GM12874 (cell line): ENCODE measurements around the gene TRAPPC10.

Experiments used
- TF ChIP-seq, protein P1 (sequence below): IDR thresholded peaks from 2 replicates; pipeline ENCODE4 v1.5.1; 2011; ENCODE audit warnings: low read depth, mild to moderate bottlenecking, control low read depth, low read length, moderate library complexity; ENCODE audit not compliant: insufficient read depth

The TRAPPC10 gene

DNA sequence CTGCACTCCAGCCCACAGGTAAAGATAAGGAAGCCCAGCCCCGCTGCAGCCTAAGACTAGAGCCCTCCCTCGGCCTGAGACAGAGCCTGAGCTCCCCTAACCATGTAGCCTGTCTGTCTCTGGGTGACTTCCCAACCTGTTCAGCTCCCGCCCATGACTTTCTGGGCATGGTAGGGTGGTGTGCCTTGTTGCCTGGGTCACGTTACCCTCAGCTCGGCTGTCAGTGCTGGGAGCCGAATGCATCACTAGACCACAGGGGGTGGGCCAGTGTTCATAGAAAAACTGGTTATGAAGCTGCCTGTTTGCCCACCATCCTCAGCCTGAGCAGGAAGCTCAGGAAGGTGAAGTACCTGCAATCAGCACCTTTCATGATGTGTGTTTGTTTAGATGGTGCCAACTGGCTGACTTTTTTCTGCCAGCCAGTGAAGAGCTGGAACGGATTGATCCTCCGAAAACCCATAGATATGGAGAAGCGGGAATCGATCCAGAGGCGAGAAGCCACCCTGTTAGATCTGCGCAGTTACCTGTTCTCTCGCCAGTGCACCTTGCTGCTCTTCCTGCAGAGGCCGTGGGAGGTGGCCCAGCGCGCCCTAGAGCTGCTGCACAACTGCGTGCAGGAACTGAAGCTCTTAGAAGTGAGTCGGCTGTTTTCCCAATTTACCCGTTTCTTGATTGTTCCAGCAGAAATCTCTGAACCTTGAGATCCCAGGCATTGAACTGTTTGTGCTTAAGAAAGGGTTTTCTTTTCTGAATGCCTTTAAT lies 51.2 kb downstream of the TRAPPC10 start:
- TF ChIP-seq, protein P1, sequence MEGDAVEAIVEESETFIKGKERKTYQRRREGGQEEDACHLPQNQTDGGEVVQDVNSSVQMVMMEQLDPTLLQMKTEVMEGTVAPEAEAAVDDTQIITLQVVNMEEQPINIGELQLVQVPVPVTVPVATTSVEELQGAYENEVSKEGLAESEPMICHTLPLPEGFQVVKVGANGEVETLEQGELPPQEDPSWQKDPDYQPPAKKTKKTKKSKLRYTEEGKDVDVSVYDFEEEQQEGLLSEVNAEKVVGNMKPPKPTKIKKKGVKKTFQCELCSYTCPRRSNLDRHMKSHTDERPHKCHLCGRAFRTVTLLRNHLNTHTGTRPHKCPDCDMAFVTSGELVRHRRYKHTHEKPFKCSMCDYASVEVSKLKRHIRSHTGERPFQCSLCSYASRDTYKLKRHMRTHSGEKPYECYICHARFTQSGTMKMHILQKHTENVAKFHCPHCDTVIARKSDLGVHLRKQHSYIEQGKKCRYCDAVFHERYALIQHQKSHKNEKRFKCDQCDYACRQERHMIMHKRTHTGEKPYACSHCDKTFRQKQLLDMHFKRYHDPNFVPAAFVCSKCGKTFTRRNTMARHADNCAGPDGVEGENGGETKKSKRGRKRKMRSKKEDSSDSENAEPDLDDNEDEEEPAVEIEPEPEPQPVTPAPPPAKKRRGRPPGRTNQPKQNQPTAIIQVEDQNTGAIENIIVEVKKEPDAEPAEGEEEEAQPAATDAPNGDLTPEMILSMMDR = no peak

- TF ChIP-seq, protein P1 = no peak
Measured at GRCh38 chr21:44064852-44065403, 52.8 kb downstream of the TRAPPC10 start.

- TF ChIP-seq, protein P1 = no peak
Measured at GRCh38 chr21:44065428-44065827, 53.3 kb downstream of the TRAPPC10 start.

DNA sequence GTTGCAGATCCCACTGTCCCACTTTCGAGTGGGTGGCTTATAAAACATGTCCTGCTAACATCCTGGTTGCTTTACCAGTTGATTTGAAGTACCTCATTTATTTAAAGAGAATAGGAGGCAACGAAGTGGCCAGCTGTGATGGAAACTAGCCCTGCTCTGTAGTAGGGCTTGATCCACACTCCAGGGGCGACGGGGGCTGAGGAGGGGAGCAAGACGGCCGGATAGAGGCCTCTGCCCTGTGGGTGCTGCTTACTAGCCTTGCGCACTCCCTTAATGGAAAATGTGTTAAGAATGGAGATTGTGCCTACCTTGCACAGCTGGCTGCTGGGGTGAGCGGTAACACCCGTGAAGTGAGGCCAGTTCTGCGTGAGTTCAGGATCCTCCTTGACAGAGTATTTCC lies 54.0 kb downstream of the TRAPPC10 start:
- TF ChIP-seq, protein P1 = no peak

DNA sequence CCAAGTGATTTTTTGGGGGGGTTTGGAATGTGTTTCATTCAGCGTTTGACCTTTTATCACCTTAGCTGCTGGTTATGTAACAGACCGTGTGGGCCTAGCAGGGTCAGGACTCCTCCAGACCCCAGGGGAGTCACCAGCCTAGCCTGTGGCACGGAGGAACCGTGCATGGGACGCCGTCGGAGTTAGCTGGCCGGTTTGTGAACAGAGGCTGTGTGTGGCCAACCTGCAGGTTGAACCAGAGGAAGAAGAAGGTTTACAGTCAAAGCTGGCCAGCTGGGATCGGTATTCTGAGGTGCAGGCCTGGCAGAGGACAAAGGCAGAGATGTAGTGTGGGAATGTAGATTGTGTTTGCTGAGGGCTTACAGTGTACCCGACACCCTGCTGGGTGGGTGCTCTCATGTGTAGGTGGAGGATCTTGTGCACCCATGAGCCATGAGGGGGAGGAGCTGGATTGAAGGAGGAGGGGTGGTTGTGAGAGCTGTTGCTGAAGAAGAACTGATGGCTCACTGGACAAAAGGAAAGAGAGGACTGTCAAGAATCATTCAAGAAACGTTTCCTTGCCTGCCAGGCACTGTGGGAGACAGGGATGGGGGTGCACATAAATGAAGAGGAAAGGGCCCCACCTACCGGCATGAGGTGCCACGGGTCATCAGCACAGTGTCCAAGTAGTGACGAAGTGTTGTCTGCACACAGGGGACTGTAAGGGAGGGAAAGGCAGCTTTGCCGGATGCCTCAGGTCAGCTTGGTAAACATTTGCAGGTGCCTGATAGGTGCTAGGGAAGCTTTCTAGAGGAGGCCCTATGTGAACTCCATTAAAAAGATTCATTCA lies 55.1 kb downstream of the TRAPPC10 start:
- TF ChIP-seq, protein P1 = no peak

- TF ChIP-seq, protein P1 = no peak
Measured at GRCh38 chr21:44070391-44070790, 58.3 kb downstream of the TRAPPC10 start.
